Measurements from ENCODE around the gene OPTN.

- TF ChIP-seq CTCF (IDR thresholded peaks at IDR 0.05) (no peak), POLR2A (IDR thresholded peaks at IDR 0.05) (no peak)
Observed at GRCh38 chr10:13161857-13162271, 61.9 kb downstream of the OPTN start.
